HG02588 (cell line): Measurements from ENCODE around the gene NUP93.
"Not testable (repeated sequence)": the region's sequence is repeated elsewhere in the genome, so short reads cannot be mapped to it uniquely, and the experiment has no call there.

ENCODE experiments used
- ATAC-seq: cut with Tn5 transposase; IDR thresholded peaks from one replicate; pipeline ENCODE4 v1.9.1; 2021; ENCODE audit warnings: mild to moderate bottlenecking, moderate library complexity; ENCODE audit not compliant: unreplicated experiment

NUP93 gene

GRCh38 chr16:56810954-56811353 lies 81.0 kb downstream of the NUP93 start:
- no peak for ATAC-seq

GRCh38 chr16:56811602-56812001 lies 81.7 kb downstream of the NUP93 start:
- ATAC-seq: not testable (repeated sequence)

GRCh38 chr16:56812884-56813283 lies 83.0 kb downstream of the NUP93 start:
- ATAC-seq: no peak

- ATAC-seq: no peak
Measured at GRCh38 chr16:56814537-56815432, 84.9 kb downstream of the NUP93 start.

GRCh38 chr16:56815721-56816120 lies 85.8 kb downstream of the NUP93 start:
- no peak for ATAC-seq

GRCh38 chr16:56817056-56817455 lies 87.1 kb downstream of the NUP93 start:
- no peak for ATAC-seq

GRCh38 chr16:56817938-56818337 lies 88.0 kb downstream of the NUP93 start:
- no peak for ATAC-seq

- no peak for ATAC-seq
Measured at GRCh38 chr16:56823081-56823733, 93.3 kb downstream of the NUP93 start.

- ATAC-seq: no peak
Measured at GRCh38 chr16:56824331-56824730, 94.4 kb downstream of the NUP93 start.

GRCh38 chr16:56824804-56825203 lies 94.9 kb downstream of the NUP93 start:
- ATAC-seq: no peak

GRCh38 chr16:56825826-56826225 lies 95.9 kb downstream of the NUP93 start:
- no peak for ATAC-seq

- ATAC-seq: no peak
Measured at GRCh38 chr16:56828647-56829046, 98.7 kb downstream of the NUP93 start.

GRCh38 chr16:56830669-56831068 lies 100.7 kb downstream of the NUP93 start:
- ATAC-seq: no peak

GRCh38 chr16:56832768-56833167 lies 102.8 kb downstream of the NUP93 start:
- ATAC-seq: no peak

GRCh38 chr16:56833243-56833970 lies 103.5 kb downstream of the NUP93 start:
- ATAC-seq: no peak

GRCh38 chr16:56835320-56835719 lies 105.4 kb downstream of the NUP93 start:
- no peak for ATAC-seq

GRCh38 chr16:56836410-56837230 lies 106.7 kb downstream of the NUP93 start:
- no peak for ATAC-seq

GRCh38 chr16:56838622-56839337 lies 108.9 kb downstream of the NUP93 start:
- no peak for ATAC-seq

- ATAC-seq: no peak
Measured at GRCh38 chr16:56841233-56841632, 111.3 kb downstream of the NUP93 start.

- no peak for ATAC-seq
Measured at GRCh38 chr16:56841659-56842058, 111.7 kb downstream of the NUP93 start.
